Stimulated activated naive CD8-positive, alpha-beta T cell treated with anti-CD3 and anti-CD28 coated beads, Interleukin-15, amount 100 ng/mL, for 72 hours (primary cell): Measurements from ENCODE around the gene COL19A1.
A peak's percentile ranks its signal among the peaks of the same experiment; 100 is the strongest.

ENCODE experiments used
- ATAC-seq: fragments of 150-1000 bp; cut with Tn5 transposase; 2 replicates; pipeline ENCODE4 v1.10.0; 2021; ENCODE audit warnings: mild to moderate bottlenecking, moderate library complexity
- DNase-seq, 2 donors: peaks; one replicate each; pipeline ENCODE4 v3.0.0; 2021 to 2022
- H3K27ac Mint-ChIP-seq, 2 donors: one replicate each; pipeline ENCODE4 v1.8.0; 2022; ENCODE audit warnings: mild to moderate bottlenecking in 2 of 2, mixed read lengths in 2 of 2, moderate library complexity in 2 of 2
- H3K27me3 Mint-ChIP-seq: one replicate; pipeline ENCODE4 v1.8.0; 2022; ENCODE audit warnings: mixed read lengths
- H3K4me1 Mint-ChIP-seq: one replicate; pipeline ENCODE4 v1.8.0; 2022; ENCODE audit warnings: mild to moderate bottlenecking, mixed read lengths
- H3K4me3 Mint-ChIP-seq, 2 donors: one replicate each; pipeline ENCODE4 v1.8.0; 2022; ENCODE audit warnings: mild to moderate bottlenecking in 2 of 2, mixed read lengths in 2 of 2, moderate library complexity in 1 of 2
- H3K9me3 Mint-ChIP-seq, 2 donors: one replicate each; pipeline ENCODE4 v1.8.0; 2022; ENCODE audit warnings: mixed read lengths in 2 of 2

The COL19A1 gene

GRCh38 chr6:70160276-70160675 is 293.9 kb downstream of the COL19A1 start:
- Mint-ChIP-seq H3K4me1 (no peaks in the 10 kb centered on the region), H3K4me3 (no peak overlapping the region), H3K27ac (no peak overlapping the region), H3K27me3 (peaks cover 28% of the 10 kb centered on the region), H3K9me3 (no peaks in the 10 kb centered on the region)
- ATAC-seq (no peak), DNase-seq (no peak)

GRCh38 chr6:70162972-70163371 is 296.6 kb downstream of the COL19A1 start:
- Mint-ChIP-seq H3K9me3 (no peaks in the 10 kb centered on the region), H3K4me1 (peaks cover 7% of the 10 kb centered on the region), H3K27ac (no peak overlapping the region), H3K4me3 (no peak overlapping the region), H3K27me3 (peaks cover 47% of the 10 kb centered on the region)
- ATAC-seq (no peak), DNase-seq (no peak)

- no peak overlapping the region for H3K4me3 Mint-ChIP-seq
- no peak overlapping the region for H3K27ac Mint-ChIP-seq
- H3K9me3 Mint-ChIP-seq, result no peaks in the 10 kb centered on the region
- peaks cover 50% of the 10 kb centered on the region for H3K27me3 Mint-ChIP-seq
- peaks cover 7% of the 10 kb centered on the region for H3K4me1 Mint-ChIP-seq
- ATAC-seq (no peak), DNase-seq (no peak)
Observed at GRCh38 chr6:70163795-70164194, 297.4 kb downstream of the COL19A1 start.

- DNase-seq (no peak), ATAC-seq (no peak)
- H3K27ac Mint-ChIP-seq, result no peak overlapping the region
- peaks cover 58% of the 10 kb centered on the region for H3K27me3 Mint-ChIP-seq
- H3K4me1 Mint-ChIP-seq, result peaks cover 7% of the 10 kb centered on the region
- no peaks in the 10 kb centered on the region for H3K9me3 Mint-ChIP-seq
- H3K4me3 Mint-ChIP-seq, result no peak overlapping the region
Observed at GRCh38 chr6:70164556-70164955, 298.2 kb downstream of the COL19A1 start.

- DNase-seq (peak; percentile 20 to 27), ATAC-seq (peak; percentile 72)
- Mint-ChIP-seq H3K27me3 (peaks cover 54% of the 10 kb centered on the region), H3K27ac (no peak overlapping the region), H3K9me3 (no peaks in the 10 kb centered on the region), H3K4me3 (no peak overlapping the region), H3K4me1 (peaks cover 7% of the 10 kb centered on the region)
Observed at GRCh38 chr6:70166088-70166958, 300.0 kb downstream of the COL19A1 start.

GRCh38 chr6:70168681-70169377 is 302.5 kb downstream of the COL19A1 start:
- no peak for DNase-seq
- Mint-ChIP-seq H3K27me3 (peaks cover 44% of the 10 kb centered on the region), H3K4me3 (no peak overlapping the region), H3K27ac (no peak overlapping the region), H3K9me3 (no peaks in the 10 kb centered on the region), H3K4me1 (peaks cover 7% of the 10 kb centered on the region)
- ATAC-seq, result no peak

- Mint-ChIP-seq H3K27ac (no peak overlapping the region), H3K4me3 (no peak overlapping the region), H3K9me3 (no peaks in the 10 kb centered on the region), H3K27me3 (peaks cover 24% of the 10 kb centered on the region), H3K4me1 (peaks cover 5% of the 10 kb centered on the region)
- no peak for DNase-seq
- no peak for ATAC-seq
Observed at GRCh38 chr6:70171236-70171635, 304.9 kb downstream of the COL19A1 start.

GRCh38 chr6:70172252-70172651 is 305.9 kb downstream of the COL19A1 start:
- no peak overlapping the region for H3K27ac Mint-ChIP-seq
- no peaks in the 10 kb centered on the region for H3K9me3 Mint-ChIP-seq
- H3K27me3 Mint-ChIP-seq, result peaks cover 15% of the 10 kb centered on the region
- H3K4me3 Mint-ChIP-seq, result no peak overlapping the region
- ATAC-seq (no peak), DNase-seq (no peak)
- H3K4me1 Mint-ChIP-seq, result no peaks in the 10 kb centered on the region

- H3K27ac Mint-ChIP-seq, result no peak overlapping the region
- no peaks in the 10 kb centered on the region for H3K4me1 Mint-ChIP-seq
- DNase-seq (no peak), ATAC-seq (no peak)
- H3K9me3 Mint-ChIP-seq, result no peaks in the 10 kb centered on the region
- no peaks in the 10 kb centered on the region for H3K27me3 Mint-ChIP-seq
- H3K4me3 Mint-ChIP-seq, result no peak overlapping the region
Observed at GRCh38 chr6:70175770-70176169, 309.4 kb downstream of the COL19A1 start.

- no peak for DNase-seq
- no peak overlapping the region for H3K4me3 Mint-ChIP-seq
- H3K27me3 Mint-ChIP-seq, result no peaks in the 10 kb centered on the region
- ATAC-seq, result no peak
- H3K4me1 Mint-ChIP-seq, result no peaks in the 10 kb centered on the region
- no peaks in the 10 kb centered on the region for H3K9me3 Mint-ChIP-seq
- H3K27ac Mint-ChIP-seq, result no peak overlapping the region
Observed at GRCh38 chr6:70176842-70177550, 310.6 kb downstream of the COL19A1 start.

GRCh38 chr6:70180183-70180900 is 314.0 kb downstream of the COL19A1 start:
- no peak overlapping the region for H3K4me3 Mint-ChIP-seq
- no peaks in the 10 kb centered on the region for H3K9me3 Mint-ChIP-seq
- DNase-seq, result no peak
- H3K27ac Mint-ChIP-seq, result no peak overlapping the region
- H3K27me3 Mint-ChIP-seq, result no peaks in the 10 kb centered on the region
- H3K4me1 Mint-ChIP-seq, result no peaks in the 10 kb centered on the region
- ATAC-seq, result no peak

- H3K27me3 Mint-ChIP-seq, result no peaks in the 10 kb centered on the region
- peak; percentile 62 for ATAC-seq
- no peaks in the 10 kb centered on the region for H3K4me1 Mint-ChIP-seq
- DNase-seq, result no peak
- H3K27ac Mint-ChIP-seq, result no peak overlapping the region
- no peaks in the 10 kb centered on the region for H3K9me3 Mint-ChIP-seq
- no peak overlapping the region for H3K4me3 Mint-ChIP-seq
Observed at GRCh38 chr6:70180901-70181599, 314.7 kb downstream of the COL19A1 start.

GRCh38 chr6:70183538-70183937 is 317.2 kb downstream of the COL19A1 start:
- Mint-ChIP-seq H3K4me1 (no peaks in the 10 kb centered on the region), H3K4me3 (no peak overlapping the region), H3K9me3 (no peaks in the 10 kb centered on the region), H3K27me3 (no peaks in the 10 kb centered on the region), H3K27ac (no peak overlapping the region)
- ATAC-seq (no peak), DNase-seq (no peak)

- Mint-ChIP-seq H3K27me3 (no peaks in the 10 kb centered on the region), H3K4me1 (no peaks in the 10 kb centered on the region), H3K4me3 (no peak overlapping the region), H3K27ac (no peak overlapping the region), H3K9me3 (no peaks in the 10 kb centered on the region)
- ATAC-seq, result no peak
- DNase-seq, result no peak
Observed at GRCh38 chr6:70184723-70185122, 318.4 kb downstream of the COL19A1 start.

GRCh38 chr6:70186461-70186860 is 320.1 kb downstream of the COL19A1 start:
- H3K27ac Mint-ChIP-seq, result no peak overlapping the region
- ATAC-seq (no peak), DNase-seq (no peak)
- H3K4me3 Mint-ChIP-seq, result no peak overlapping the region
- H3K9me3 Mint-ChIP-seq, result no peaks in the 10 kb centered on the region
- no peaks in the 10 kb centered on the region for H3K4me1 Mint-ChIP-seq
- no peaks in the 10 kb centered on the region for H3K27me3 Mint-ChIP-seq
